ENCODE results near the gene ICE2. TPM values are rescaled to one million over a fixed set of nuclear protein-coding genes. Genes with fewer than 3 reads are reported as not detected.

Gene ICE2
- total RNA-seq, 1 donor from 2014 or later: 42.2 TPM

DNA sequence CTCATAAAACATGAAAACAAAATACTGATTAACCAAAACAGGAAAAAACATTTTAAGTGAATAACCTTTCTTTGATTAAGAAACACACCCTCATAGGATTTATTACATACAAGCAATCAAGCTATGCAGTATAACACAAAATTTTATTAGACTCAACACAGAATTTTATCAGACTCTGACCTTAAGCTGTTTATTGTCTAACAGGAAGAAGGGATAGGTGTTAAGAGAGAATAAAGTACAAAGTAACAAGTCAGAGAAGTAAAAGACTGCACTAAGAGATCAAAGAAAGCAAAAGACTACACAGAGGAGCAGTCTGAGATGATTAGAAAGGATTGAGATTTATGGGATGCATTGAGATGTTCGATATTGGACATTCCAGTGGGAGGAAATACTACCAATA lies 37.6 kb downstream of the ICE2 start:
- Mint-ChIP-seq H3K36me3 (ENCODE audit: low read depth, unreplicated experiment) (no peaks in the 10 kb centered on the region), H3K4me3 (ENCODE audit: unreplicated experiment) (no peak overlapping the region), H3K4me1 (ENCODE audit: unreplicated experiment) (no peaks in the 10 kb centered on the region), H3K27ac (ENCODE audit: unreplicated experiment) (no peak overlapping the region), H3K27me3 (ENCODE audit: unreplicated experiment) (no peaks in the 10 kb centered on the region), H3K9me3 (ENCODE audit: unreplicated experiment) (no peaks in the 10 kb centered on the region)
- TF ChIP-seq CTCF (IDR thresholded peaks at IDR 0.05; ENCODE audit: unreplicated experiment): no peak
- DNase-seq (ENCODE audit: low spot score): no peak

DNA sequence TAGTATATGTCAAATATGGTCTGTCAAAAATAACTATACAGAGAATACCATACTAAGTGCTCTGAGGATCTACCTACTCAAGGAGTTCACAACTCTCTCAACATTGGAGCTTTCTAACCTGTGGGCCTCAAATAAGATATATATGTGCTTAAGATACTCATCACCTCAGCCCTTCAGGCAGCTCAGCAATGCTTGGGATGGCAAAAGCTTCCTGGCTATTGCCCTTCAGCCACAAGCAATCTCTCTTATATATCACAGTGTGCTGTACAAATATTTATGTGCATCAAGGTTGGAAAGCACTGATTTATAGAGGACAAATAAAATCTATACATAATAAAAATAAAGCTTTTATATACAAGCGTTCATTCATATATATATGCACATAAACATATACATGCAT lies 40.3 kb downstream of the ICE2 start:
- TF ChIP-seq CTCF (IDR thresholded peaks at IDR 0.05; ENCODE audit: unreplicated experiment): no peak
- Mint-ChIP-seq H3K27me3 (ENCODE audit: unreplicated experiment) (no peaks in the 10 kb centered on the region), H3K9me3 (ENCODE audit: unreplicated experiment) (no peaks in the 10 kb centered on the region), H3K27ac (ENCODE audit: unreplicated experiment) (no peak overlapping the region), H3K36me3 (ENCODE audit: low read depth, unreplicated experiment) (no peaks in the 10 kb centered on the region), H3K4me1 (ENCODE audit: unreplicated experiment) (no peaks in the 10 kb centered on the region), H3K4me3 (ENCODE audit: unreplicated experiment) (no peak overlapping the region)
- no peak for DNase-seq (ENCODE audit: low spot score)

GRCh38 chr15:60428935-60429334 lies 50.0 kb downstream of the ICE2 start:
- Mint-ChIP-seq H3K27me3 (ENCODE audit: unreplicated experiment) (no peaks in the 10 kb centered on the region), H3K9me3 (ENCODE audit: unreplicated experiment) (no peaks in the 10 kb centered on the region), H3K36me3 (ENCODE audit: low read depth, unreplicated experiment) (no peaks in the 10 kb centered on the region), H3K4me3 (ENCODE audit: unreplicated experiment) (no peak overlapping the region), H3K4me1 (ENCODE audit: unreplicated experiment) (peaks cover 9% of the 10 kb centered on the region), H3K27ac (ENCODE audit: unreplicated experiment) (no peak overlapping the region)
- no peak for TF ChIP-seq CTCF (IDR thresholded peaks at IDR 0.05; ENCODE audit: unreplicated experiment)
- DNase-seq (ENCODE audit: low spot score): no peak

- H3K27ac Mint-ChIP-seq (ENCODE audit: unreplicated experiment): no peak overlapping the region
- no peaks in the 10 kb centered on the region for H3K9me3 Mint-ChIP-seq (ENCODE audit: unreplicated experiment)
- H3K4me3 Mint-ChIP-seq (ENCODE audit: unreplicated experiment): no peak overlapping the region
- H3K4me1 Mint-ChIP-seq (ENCODE audit: unreplicated experiment): peaks cover 13% of the 10 kb centered on the region
- no peaks in the 10 kb centered on the region for H3K27me3 Mint-ChIP-seq (ENCODE audit: unreplicated experiment)
- no peak for DNase-seq (ENCODE audit: low spot score)
- no peaks in the 10 kb centered on the region for H3K36me3 Mint-ChIP-seq (ENCODE audit: low read depth, unreplicated experiment)
- no peak for TF ChIP-seq CTCF (IDR thresholded peaks at IDR 0.05; ENCODE audit: unreplicated experiment)
Measured at GRCh38 chr15:60426870-60427508, 52.0 kb downstream of the ICE2 start.

DNA sequence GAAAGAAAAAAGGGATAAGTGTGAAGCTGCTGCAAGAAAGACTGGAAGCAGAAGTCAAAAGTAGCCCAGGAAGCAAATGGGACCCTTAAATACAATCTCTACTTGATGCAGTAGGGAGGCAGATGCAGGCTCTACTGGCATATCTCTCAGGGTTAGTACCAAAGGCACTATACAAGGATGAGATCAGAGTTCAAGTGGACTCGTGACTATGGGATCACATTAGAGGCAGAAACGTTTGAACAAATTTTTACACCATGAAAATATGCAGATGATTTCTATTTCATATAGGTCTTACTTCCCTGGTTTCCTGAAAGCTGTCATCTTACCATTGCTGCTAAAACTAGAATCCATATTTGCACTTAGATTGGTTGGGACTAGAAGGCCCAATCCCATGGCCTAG lies 53.5 kb downstream of the ICE2 start:
- TF ChIP-seq CTCF (IDR thresholded peaks at IDR 0.05; ENCODE audit: unreplicated experiment): no peak
- H3K27me3 Mint-ChIP-seq (ENCODE audit: unreplicated experiment): no peaks in the 10 kb centered on the region
- H3K4me1 Mint-ChIP-seq (ENCODE audit: unreplicated experiment): peaks cover 13% of the 10 kb centered on the region
- no peaks in the 10 kb centered on the region for H3K36me3 Mint-ChIP-seq (ENCODE audit: low read depth, unreplicated experiment)
- H3K9me3 Mint-ChIP-seq (ENCODE audit: unreplicated experiment): no peaks in the 10 kb centered on the region
- no peak for DNase-seq (ENCODE audit: low spot score)
- H3K27ac Mint-ChIP-seq (ENCODE audit: unreplicated experiment): no peak overlapping the region
- no peak overlapping the region for H3K4me3 Mint-ChIP-seq (ENCODE audit: unreplicated experiment)

Measured in endothelial cell (in vitro differentiated cells).